WTC11 (cell line): ENCODE data around the gene CCHCR1. TPM values are rescaled to one million over a fixed set of nuclear protein-coding genes. Genes with fewer than 3 reads are reported as not detected.

Source experiments
- ATAC-seq: fragments of 200-7000 bp; cut with Tn5 transposase; 2 replicates; pipeline ENCODE4 v1.10.0; 2021; ENCODE audit warnings: mild to moderate bottlenecking, moderate library complexity
- CTCF ChIA-PET: fragments of 300-600 bp; sonication (Branson Sonifier 250); formaldehyde crosslinking; loops from one replicate; lab custom pipeline; 2021; ENCODE audit warnings: antibody characterized with exemption; lab: Charles Lee
- POLR2A ChIA-PET: fragments of 350-600 bp; sonication (Branson Sonifier 250); formaldehyde crosslinking; loops from one replicate; lab custom pipeline; 2021; ENCODE audit warnings: antibody characterized with exemption; lab: Charles Lee
- DNase-seq: peaks from one replicate; pipeline ENCODE4 v3.0.0; 2021; ENCODE audit warnings: low spot score
- H3K27ac Mint-ChIP-seq: 2 replicates; pipeline ENCODE4 v1.8.0; 2021; ENCODE audit warnings: mixed read lengths
- H3K27me3 Mint-ChIP-seq: 2 replicates; pipeline ENCODE4 v1.8.0; 2021; ENCODE audit warnings: low read depth, mild to moderate bottlenecking, moderate library complexity, mixed read lengths
- H3K36me3 Mint-ChIP-seq: 2 replicates; pipeline ENCODE4 v1.8.0; 2021; ENCODE audit warnings: mixed read lengths
- H3K4me1 Mint-ChIP-seq: 2 replicates; pipeline ENCODE4 v1.8.0; 2022; ENCODE audit warnings: mixed read lengths
- H3K4me3 Mint-ChIP-seq: 2 replicates; pipeline ENCODE4 v1.8.0; 2021; ENCODE audit warnings: mild to moderate bottlenecking, moderate library complexity, mixed read lengths
- H3K9me3 Mint-ChIP-seq: 2 replicates; pipeline ENCODE4 v1.8.0; 2021; ENCODE audit warnings: mixed read lengths
- ATF1 ChIP-seq: sonication (generic); formaldehyde crosslinking; IDR thresholded peaks from 2 replicates; pipeline ENCODE4 v1.8.1; 2023; ENCODE audit warnings: mild to moderate bottlenecking, moderate library complexity, missing genetic modification reagents
- FOXK1 ChIP-seq: sonication (generic); formaldehyde crosslinking; IDR thresholded peaks from 2 replicates; pipeline ENCODE4 v1.8.0; 2022; ENCODE audit warnings: mild to moderate bottlenecking, moderate library complexity, missing genetic modification reagents
- NR1H2 ChIP-seq: sonication (generic); formaldehyde crosslinking; IDR thresholded peaks from 2 replicates; pipeline ENCODE4 v1.9.0; 2021; ENCODE audit warnings: mild to moderate bottlenecking, moderate library complexity, missing genetic modification reagents
- PRDM15 ChIP-seq: sonication (generic); formaldehyde crosslinking; IDR thresholded peaks from 2 replicates; pipeline ENCODE4 v1.8.0; 2022; ENCODE audit warnings: missing genetic modification reagents
- TCF7 ChIP-seq: sonication (generic); formaldehyde crosslinking; IDR thresholded peaks from 2 replicates; pipeline ENCODE4 v1.8.0; 2022; ENCODE audit warnings: mild to moderate bottlenecking, low read depth, missing genetic modification reagents, moderate library complexity
- ZNF317 ChIP-seq: sonication (generic); formaldehyde crosslinking; IDR thresholded peaks from 2 replicates; pipeline ENCODE4 v1.8.1; 2023; ENCODE audit warnings: low read depth, mild to moderate bottlenecking, moderate library complexity, missing genetic modification reagents, borderline replicate concordance
- ZNF396 ChIP-seq: fragments of 250-450 bp; sonication (Bioruptor Pico); IDR thresholded peaks from 2 replicates; pipeline ENCODE4 v1.8.0; 2021; ENCODE audit warnings: mild to moderate bottlenecking, moderate library complexity, borderline replicate concordance
- total RNA-seq: library from RNA; stranded (reverse); gene quantifications from 3 replicates; pipeline ENCODE4 v1.2.3, GENCODE V29; 2021
- TF ChIP-seq, protein P1 (sequence below): sonication (generic); formaldehyde crosslinking; IDR thresholded peaks from 2 replicates; pipeline ENCODE4 v1.8.1; 2022; ENCODE audit warnings: mild to moderate bottlenecking, moderate library complexity, missing genetic modification reagents
- TF ChIP-seq, protein P2 (sequence below): fragments of 250-450 bp; sonication (Bioruptor Pico); IDR thresholded peaks from 2 replicates; pipeline ENCODE4 v1.9.0; 2021; ENCODE audit warnings: mild to moderate bottlenecking
- TF ChIP-seq, protein P3 (sequence below): fragments of 250-450 bp; sonication (Bioruptor Pico); IDR thresholded peaks from 2 replicates; pipeline ENCODE4 v1.9.0; 2021; ENCODE audit warnings: moderate library complexity, mild to moderate bottlenecking, inconsistent platforms, borderline replicate concordance
- TF ChIP-seq, protein P4 (sequence below): sonication (generic); formaldehyde crosslinking; IDR thresholded peaks from 2 replicates; pipeline ENCODE4 v1.8.0; 2022; ENCODE audit warnings: mild to moderate bottlenecking, missing genetic modification reagents
- TF ChIP-seq, protein P5 (sequence below): sonication (generic); formaldehyde crosslinking; IDR thresholded peaks from 2 replicates; pipeline ENCODE4 v1.8.0; 2023; ENCODE audit warnings: missing genetic modification reagents, mild to moderate bottlenecking, borderline replicate concordance
- TF ChIP-seq, protein P6 (sequence below): sonication (generic); formaldehyde crosslinking; IDR thresholded peaks from 2 replicates; pipeline ENCODE4 v1.8.1; 2023; ENCODE audit warnings: mild to moderate bottlenecking, missing genetic modification reagents

CCHCR1 gene
- total RNA-seq, 1 experiment from 2014 or later: 58.7 TPM

- Mint-ChIP-seq H3K9me3 (no peaks in the 10 kb centered on the region), H3K27me3 (peaks cover 4% of the 10 kb centered on the region), H3K36me3 (peaks cover 18% of the 10 kb centered on the region), H3K4me1 (peaks cover 46% of the 10 kb centered on the region), H3K4me3 (no peak overlapping the region), H3K27ac (peak overlapping the region; percentile 57)
- CTCF ChIA-PET: interaction anchor here (0.6 to 4.2 kb wide), 12 partner anchors 9 to 227 kb away, joined by 3 to 49 read pairs (median 4); partner anchors contain the start of gene TCF19
- TF ChIP-seq ZNF396 (no peak), PRDM15 (CRISPR knock-in tag) (0 out of 2 replicates have a peak, but pooled peaks have one; percentile 17)
- POLR2A ChIA-PET: interaction anchor here (1.2 to 1.4 kb wide), 2 partner anchors 19 to 33 kb away, joined by 6 to 11 read pairs; partner anchors contain the start of gene TCF19
- peak; percentile 71 for ATAC-seq
- DNase-seq: peak; percentile 39
These were observed 18.0 kb downstream of the CCHCR1 start for GRCh38 chr6:31139599-31139998.

DNA sequence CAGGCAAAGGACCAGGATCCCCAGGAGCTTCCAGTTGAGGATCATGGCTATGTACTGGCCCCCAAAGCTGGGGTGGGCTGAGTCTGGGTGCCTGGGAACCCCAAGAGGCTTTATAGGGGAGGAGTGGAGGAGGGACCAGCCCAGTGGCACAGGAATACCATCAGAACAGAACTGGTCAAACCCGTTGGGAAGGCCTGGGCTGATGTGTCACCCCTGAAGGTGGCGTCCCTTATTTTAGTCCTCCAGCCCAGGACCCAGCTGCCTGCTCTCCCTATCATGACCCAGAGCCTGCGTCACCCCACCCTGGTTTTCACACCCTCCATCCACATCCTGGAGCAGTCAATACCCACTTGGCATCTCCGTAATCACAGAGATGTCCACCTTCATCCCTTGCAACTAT lies 18.6 kb downstream of the CCHCR1 start, which contains the start of gene PSORS1C2:
Gene PSORS1C2 (minus strand): TSS at position 85 of the 400 bp plus-strand sequence. CDS start 40 bp downstream, at position 45.
- ChIA-PET POLR2A (interaction anchor here (1.2 to 1.4 kb wide), 2 partner anchors 20 to 33 kb away, joined by 6 to 11 read pairs; partner anchors contain the start of gene TCF19), CTCF (interaction anchor here (0.9 to 4.2 kb wide), 12 partner anchors 8 to 228 kb away, joined by 3 to 49 read pairs (median 6); partner anchors contain the start of genes PSORS1C1 and TCF19)
- Mint-ChIP-seq H3K4me1 (peaks cover 46% of the 10 kb centered on the region), H3K36me3 (peaks cover 12% of the 10 kb centered on the region), H3K4me3 (no peak within 1 kb of the TSS), H3K27me3 (peaks cover 4% of the 10 kb centered on the region), H3K9me3 (no peaks in the 10 kb centered on the region), H3K27ac (peak within 1 kb of the TSS; percentile 57)
- DNase-seq (no peak), ATAC-seq (no peak)
- TF ChIP-seq PRDM15 (CRISPR knock-in tag) (no peak), TCF7 (CRISPR knock-in tag) (no peak), NR1H2 (no peak), FOXK1 (CRISPR knock-in tag) (no peak), ZNF317 (CRISPR knock-in tag) (no peak), ATF1 (no peak)
- TF ChIP-seq, protein P1, sequence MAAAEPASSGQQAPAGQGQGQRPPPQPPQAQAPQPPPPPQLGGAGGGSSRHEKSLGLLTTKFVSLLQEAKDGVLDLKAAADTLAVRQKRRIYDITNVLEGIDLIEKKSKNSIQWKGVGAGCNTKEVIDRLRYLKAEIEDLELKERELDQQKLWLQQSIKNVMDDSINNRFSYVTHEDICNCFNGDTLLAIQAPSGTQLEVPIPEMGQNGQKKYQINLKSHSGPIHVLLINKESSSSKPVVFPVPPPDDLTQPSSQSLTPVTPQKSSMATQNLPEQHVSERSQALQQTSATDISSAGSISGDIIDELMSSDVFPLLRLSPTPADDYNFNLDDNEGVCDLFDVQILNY (CRISPR knock-in tag): no peak
- TF ChIP-seq, protein P2, sequence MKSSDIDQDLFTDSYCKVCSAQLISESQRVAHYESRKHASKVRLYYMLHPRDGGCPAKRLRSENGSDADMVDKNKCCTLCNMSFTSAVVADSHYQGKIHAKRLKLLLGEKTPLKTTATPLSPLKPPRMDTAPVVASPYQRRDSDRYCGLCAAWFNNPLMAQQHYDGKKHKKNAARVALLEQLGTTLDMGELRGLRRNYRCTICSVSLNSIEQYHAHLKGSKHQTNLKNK (CRISPR knock-in tag): no peak
- TF ChIP-seq, protein P3, sequence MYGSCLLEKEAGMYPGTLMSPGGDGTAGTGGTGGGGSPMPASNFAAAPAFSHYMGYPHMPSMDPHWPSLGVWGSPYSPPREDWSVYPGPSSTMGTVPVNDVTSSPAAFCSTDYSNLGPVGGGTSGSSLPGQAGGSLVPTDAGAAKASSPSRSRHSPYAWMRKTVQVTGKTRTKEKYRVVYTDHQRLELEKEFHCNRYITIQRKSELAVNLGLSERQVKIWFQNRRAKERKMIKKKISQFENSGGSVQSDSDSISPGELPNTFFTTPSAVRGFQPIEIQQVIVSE (CRISPR knock-in tag): no peak
- TF ChIP-seq, protein P4, sequence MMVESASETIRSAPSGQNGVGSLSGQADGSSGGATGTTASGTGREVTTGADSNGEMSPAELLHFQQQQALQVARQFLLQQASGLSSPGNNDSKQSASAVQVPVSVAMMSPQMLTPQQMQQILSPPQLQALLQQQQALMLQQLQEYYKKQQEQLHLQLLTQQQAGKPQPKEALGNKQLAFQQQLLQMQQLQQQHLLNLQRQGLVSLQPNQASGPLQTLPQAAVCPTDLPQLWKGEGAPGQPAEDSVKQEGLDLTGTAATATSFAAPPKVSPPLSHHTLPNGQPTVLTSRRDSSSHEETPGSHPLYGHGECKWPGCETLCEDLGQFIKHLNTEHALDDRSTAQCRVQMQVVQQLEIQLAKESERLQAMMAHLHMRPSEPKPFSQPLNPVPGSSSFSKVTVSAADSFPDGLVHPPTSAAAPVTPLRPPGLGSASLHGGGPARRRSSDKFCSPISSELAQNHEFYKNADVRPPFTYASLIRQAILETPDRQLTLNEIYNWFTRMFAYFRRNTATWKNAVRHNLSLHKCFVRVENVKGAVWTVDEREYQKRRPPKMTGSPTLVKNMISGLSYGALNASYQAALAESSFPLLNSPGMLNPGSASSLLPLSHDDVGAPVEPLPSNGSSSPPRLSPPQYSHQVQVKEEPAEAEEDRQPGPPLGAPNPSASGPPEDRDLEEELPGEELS (CRISPR knock-in tag): no peak
- TF ChIP-seq, protein P5, sequence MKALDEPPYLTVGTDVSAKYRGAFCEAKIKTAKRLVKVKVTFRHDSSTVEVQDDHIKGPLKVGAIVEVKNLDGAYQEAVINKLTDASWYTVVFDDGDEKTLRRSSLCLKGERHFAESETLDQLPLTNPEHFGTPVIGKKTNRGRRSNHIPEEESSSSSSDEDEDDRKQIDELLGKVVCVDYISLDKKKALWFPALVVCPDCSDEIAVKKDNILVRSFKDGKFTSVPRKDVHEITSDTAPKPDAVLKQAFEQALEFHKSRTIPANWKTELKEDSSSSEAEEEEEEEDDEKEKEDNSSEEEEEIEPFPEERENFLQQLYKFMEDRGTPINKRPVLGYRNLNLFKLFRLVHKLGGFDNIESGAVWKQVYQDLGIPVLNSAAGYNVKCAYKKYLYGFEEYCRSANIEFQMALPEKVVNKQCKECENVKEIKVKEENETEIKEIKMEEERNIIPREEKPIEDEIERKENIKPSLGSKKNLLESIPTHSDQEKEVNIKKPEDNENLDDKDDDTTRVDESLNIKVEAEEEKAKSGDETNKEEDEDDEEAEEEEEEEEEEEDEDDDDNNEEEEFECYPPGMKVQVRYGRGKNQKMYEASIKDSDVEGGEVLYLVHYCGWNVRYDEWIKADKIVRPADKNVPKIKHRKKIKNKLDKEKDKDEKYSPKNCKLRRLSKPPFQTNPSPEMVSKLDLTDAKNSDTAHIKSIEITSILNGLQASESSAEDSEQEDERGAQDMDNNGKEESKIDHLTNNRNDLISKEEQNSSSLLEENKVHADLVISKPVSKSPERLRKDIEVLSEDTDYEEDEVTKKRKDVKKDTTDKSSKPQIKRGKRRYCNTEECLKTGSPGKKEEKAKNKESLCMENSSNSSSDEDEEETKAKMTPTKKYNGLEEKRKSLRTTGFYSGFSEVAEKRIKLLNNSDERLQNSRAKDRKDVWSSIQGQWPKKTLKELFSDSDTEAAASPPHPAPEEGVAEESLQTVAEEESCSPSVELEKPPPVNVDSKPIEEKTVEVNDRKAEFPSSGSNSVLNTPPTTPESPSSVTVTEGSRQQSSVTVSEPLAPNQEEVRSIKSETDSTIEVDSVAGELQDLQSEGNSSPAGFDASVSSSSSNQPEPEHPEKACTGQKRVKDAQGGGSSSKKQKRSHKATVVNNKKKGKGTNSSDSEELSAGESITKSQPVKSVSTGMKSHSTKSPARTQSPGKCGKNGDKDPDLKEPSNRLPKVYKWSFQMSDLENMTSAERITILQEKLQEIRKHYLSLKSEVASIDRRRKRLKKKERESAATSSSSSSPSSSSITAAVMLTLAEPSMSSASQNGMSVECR (CRISPR knock-in tag): no peak
- TF ChIP-seq, protein P6, sequence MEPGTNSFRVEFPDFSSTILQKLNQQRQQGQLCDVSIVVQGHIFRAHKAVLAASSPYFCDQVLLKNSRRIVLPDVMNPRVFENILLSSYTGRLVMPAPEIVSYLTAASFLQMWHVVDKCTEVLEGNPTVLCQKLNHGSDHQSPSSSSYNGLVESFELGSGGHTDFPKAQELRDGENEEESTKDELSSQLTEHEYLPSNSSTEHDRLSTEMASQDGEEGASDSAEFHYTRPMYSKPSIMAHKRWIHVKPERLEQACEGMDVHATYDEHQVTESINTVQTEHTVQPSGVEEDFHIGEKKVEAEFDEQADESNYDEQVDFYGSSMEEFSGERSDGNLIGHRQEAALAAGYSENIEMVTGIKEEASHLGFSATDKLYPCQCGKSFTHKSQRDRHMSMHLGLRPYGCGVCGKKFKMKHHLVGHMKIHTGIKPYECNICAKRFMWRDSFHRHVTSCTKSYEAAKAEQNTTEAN (CRISPR knock-in tag): no peak
